GM18502 (cell line): ENCODE data around the gene NLRP11.
"Not testable (repeated sequence)": the region's sequence is repeated elsewhere in the genome, so short reads cannot be mapped to it uniquely, and the experiment has no call there.

Source experiments
- ATAC-seq: cut with Tn5 transposase; IDR thresholded peaks from one replicate; pipeline ENCODE4 v1.9.1; 2021; ENCODE audit warnings: mild to moderate bottlenecking; ENCODE audit not compliant: unreplicated experiment, poor library complexity

Gene NLRP11

DNA sequence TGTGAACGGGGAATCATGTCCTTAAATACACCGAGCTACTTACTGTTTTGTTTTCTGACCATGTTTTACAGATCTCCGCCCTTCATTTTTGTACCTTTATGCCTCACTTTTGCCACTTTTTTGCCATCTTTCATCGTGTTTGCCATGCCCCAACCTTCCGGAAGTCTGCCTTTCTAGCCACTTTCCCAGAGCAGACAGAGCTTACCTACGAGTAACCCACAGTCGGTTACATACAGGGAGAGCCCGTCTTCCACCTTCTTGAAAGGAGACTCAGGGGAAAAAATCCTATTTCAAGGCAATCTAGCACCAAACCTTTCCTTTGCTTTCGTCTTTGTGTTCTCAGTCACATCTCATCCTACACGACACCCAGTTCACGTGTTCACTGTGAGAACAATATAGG, 36.8 kb downstream of the NLRP11 start:
- no peak for ATAC-seq

DNA sequence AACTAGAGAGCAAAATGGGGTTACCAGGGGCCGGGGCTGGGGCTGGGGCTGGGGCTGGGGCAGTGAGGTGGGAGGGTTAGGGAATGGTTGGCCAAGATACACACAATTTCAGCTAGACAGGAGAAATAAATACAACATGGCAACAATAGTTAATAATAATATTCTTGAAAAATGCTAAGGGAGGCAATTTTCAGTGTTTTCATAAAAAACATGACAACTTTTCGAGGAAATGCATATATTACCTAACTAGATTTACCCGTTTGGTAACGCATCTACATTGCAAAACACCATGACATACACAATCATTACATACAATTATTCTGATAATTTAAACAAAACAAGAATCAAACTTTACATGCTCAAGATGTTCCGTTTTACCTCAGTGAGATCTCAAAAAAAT, 50.7 kb downstream of the NLRP11 start:
- no peak for ATAC-seq

DNA sequence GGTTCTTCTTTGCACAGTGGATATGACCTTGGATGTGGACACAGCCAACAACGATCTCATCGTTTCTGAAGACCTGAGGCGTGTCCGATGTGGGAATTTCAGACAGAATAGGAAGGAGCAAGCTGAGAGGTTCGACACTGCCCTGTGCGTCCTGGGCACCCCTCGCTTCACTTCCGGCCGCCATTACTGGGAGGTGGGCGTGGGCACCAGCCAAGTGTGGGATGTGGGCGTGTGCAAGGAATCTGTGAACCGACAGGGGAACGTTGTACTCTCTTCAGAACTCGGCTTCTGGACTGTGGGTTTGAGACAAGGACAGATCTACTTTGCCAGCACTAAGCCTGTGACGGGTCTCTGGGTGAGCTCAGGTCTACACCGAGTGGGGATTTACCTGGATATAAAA, 53.5 kb downstream of the NLRP11 start:
- ATAC-seq, result no peak

DNA sequence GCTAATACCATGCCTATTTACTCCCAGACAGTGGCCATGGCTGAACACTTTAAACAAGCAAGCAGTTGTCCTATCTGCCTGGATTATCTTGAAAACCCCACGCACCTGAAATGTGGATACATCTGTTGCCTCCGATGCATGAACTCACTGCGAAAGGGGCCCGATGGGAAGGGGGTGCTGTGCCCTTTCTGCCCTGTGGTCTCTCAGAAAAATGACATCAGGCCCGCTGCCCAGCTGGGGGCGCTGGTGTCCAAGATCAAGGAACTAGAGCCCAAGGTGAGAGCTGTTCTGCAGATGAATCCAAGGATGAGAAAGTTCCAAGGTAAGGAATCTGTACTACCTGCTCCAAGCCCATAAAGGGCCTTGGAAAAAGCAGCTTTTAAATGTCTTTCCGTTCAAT, 54.3 kb downstream of the NLRP11 start:
- no peak for ATAC-seq

DNA sequence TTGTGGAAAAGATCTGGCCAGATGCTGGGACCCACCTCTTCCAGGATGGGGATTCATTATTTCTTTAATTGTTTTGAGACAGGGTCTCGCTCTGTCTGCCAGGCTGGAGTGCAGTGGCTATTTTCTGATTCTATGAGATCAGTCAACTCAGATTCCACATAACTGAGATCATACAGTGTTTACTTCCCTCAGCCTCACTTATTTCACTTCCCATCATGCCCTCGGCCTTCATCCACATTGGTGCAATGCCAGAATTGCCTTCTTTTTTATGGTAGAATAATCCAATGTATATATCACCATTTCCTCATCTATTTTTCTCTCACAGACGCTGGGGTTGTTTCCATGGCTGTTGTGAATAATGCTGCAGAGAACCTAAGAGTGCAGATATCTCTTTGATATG, 62.2 kb downstream of the NLRP11 start:
- not testable (repeated sequence) for ATAC-seq

DNA sequence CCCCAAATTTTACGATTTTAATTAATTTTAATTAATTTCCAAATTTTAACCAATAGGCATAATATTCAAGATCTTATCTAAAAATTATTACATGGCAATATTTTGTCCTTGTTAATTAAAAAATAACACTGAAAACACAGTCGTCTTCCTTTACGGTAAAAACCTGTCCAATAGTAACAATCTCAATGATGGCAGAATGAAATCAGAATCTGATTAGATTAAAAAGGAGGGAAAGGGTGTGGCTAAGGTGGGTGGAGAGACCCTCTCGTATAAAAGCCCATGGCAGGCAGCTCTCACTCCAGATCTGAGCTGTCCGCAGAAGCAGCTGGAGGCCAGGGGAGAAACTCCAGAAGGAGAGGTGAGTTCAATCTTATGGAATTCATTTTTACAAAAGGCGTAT, 63.0 kb downstream of the NLRP11 start, which contains the start of gene RFPL4AL1:
TSS of gene RFPL4AL1 (plus strand) at position 301 of the 400 bp plus-strand sequence. CDS start 2,687 bp downstream, outside the sequence.
- not testable (repeated sequence) for ATAC-seq

DNA sequence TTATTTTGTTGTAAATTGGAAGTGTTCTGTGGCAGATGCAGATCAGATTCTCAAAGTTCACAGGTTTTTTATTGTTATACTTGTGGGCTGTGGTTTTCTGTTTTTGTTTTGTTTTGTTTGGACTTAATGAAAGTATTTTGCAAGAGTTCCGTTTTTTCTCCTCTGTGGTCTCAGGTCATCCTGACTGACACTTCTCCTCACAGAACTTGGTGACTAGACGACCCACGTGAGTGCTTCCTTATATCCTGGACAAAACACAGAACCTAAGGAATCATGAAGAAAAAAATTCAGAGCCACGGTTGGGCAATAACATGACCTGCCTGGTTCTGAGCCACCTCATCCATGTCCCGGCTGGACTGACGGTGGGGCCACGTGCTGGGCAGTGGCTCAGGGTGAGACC, 65.3 kb downstream of the NLRP11 start:
- no peak for ATAC-seq

DNA sequence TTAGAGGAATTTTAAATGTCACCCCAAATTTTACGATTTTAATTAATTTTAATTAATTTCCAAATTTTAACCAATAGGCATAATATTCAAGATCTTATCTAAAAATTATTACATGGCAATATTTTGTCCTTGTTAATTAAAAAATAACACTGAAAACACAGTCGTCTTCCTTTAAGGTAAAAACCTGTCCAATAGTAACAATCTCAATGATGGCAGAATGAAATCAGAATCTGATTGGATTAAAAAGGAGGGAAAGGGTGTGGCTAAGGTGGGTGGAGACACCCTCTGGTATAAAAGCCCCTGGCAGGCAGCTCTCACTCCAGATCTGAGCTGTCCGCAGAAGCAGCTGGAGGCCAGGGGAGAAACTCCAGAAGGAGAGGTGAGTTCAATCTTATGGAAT, 73.0 kb downstream of the NLRP11 start, which contains the start of gene RFPL4A:
TSS of gene RFPL4A (plus strand) at position 301 of the 400 bp plus-strand sequence. CDS start 2,704 bp downstream, outside the sequence.
- ATAC-seq, result not testable (repeated sequence)

DNA sequence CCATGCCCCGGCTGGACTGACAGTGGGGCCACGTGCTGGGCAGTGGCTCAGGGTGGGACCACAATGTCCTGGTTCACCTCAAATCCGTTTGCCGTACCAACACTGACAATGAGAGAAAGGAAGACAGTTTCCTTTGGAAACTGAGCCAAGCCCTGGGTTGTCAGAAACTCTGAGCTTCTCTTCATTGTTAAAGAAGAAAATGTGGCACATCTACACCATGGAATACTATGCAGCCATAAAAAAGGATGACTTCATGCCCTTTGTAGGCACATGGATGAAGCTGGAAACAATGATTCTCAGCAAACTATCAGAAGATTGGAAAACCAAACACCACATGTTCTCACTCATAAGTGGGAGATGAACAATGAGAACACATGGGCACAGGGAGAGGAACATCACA, 75.0 kb downstream of the NLRP11 start:
- ATAC-seq, result not testable (repeated sequence)

DNA sequence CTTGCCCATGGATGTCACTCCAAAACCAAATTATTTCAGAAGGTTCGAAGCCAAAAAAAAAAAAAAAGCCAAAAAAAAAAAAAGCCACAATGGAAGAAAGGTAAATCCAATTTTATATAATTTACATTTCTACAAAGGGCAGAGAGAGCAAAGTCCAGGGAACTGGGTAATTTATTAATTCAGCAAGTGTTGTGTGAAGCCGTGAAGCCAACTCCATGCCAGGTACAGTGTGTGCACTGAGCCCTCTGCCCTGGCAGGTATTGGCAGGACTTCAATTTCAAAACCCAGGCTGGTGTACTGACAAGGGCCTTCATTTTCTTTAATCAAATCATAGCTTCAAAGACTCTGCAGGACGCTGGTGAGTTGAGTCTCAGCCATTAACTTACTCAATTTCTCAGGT, 78.4 kb downstream of the NLRP11 start:
- ATAC-seq, result no peak

DNA sequence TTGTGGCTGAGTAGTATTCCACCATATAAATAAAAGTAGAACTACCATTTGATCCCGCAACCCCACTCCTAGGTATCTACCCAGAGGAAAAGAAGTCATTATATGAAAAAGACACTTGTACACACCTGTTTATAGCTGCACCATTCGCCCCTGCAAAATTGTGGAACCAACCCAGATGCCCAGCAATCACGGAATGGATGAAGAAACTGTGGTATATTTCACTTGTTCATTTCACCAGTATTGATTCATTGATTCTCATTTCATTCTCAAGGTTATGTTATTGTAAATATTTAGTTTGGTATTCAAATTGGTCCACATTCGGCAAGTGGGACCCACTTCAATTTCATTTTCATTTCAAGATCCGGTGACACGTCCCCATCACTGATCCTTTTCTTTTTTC, 81.1 kb downstream of the NLRP11 start:
- ATAC-seq, result no peak

DNA sequence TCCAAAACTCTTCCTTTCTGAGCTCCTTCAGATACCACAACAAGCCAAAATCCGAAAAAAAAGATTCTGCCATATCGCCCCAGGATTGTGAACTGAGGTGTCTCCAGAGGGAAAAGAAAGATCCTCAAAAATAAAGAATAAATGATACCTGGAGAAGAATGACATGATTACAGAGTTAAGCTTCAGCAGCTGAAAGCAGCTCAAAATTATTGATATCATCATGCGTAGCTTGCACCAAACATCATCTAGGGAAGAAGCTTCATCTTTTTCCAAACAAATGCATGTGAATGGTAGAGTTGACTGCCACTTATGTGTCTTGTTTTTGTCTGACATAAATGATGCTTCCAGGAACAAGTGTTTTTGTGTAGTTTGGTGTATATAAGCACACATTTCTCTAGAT, 93.5 kb downstream of the NLRP11 start, which contains the start of gene NLRP9:
TSS of gene NLRP9 (minus strand) at position 101 of the 400 bp plus-strand sequence. CDS start at position 73, 28 bp downstream.
- no peak for ATAC-seq
